Nephron progenitor cell (in vitro differentiated cells): ENCODE data around the gene PXMP2.
"Not testable (repeated sequence)": the region's sequence is repeated elsewhere in the genome, so short reads cannot be mapped to it uniquely, and the experiment has no call there.

Source experiments
- DNase-seq: peaks from one replicate; pipeline ENCODE4 v3.0.0; 2021
- H3K27ac Mint-ChIP-seq: 2 replicates; pipeline ENCODE4 v1.8.0; 2021; ENCODE audit warnings: mild to moderate bottlenecking, moderate library complexity, mixed read lengths
- H3K27me3 Mint-ChIP-seq: 2 replicates; pipeline ENCODE4 v1.8.0; 2021; ENCODE audit warnings: mild to moderate bottlenecking, low read depth, mixed read lengths; ENCODE audit not compliant: poor library complexity
- H3K36me3 Mint-ChIP-seq: 2 replicates; pipeline ENCODE4 v1.8.0; 2021; ENCODE audit warnings: low read depth, mixed read lengths
- H3K4me1 Mint-ChIP-seq: 2 replicates; pipeline ENCODE4 v1.8.0; 2021; ENCODE audit warnings: mixed read lengths
- H3K4me3 Mint-ChIP-seq: 2 replicates; pipeline ENCODE4 v1.8.0; 2021; ENCODE audit warnings: mild to moderate bottlenecking, moderate library complexity, mixed read lengths
- H3K9me3 Mint-ChIP-seq: 2 replicates; pipeline ENCODE4 v1.8.0; 2021; ENCODE audit warnings: mild to moderate bottlenecking, moderate library complexity, mixed read lengths
- TF ChIP-seq, protein P1 (sequence below): fragments of 200-600 bp; sonication (generic); IDR thresholded peaks from 2 replicates; pipeline ENCODE4 v1.5.0; 2021; ENCODE audit warnings: antibody characterized with exemption

The PXMP2 gene

DNA sequence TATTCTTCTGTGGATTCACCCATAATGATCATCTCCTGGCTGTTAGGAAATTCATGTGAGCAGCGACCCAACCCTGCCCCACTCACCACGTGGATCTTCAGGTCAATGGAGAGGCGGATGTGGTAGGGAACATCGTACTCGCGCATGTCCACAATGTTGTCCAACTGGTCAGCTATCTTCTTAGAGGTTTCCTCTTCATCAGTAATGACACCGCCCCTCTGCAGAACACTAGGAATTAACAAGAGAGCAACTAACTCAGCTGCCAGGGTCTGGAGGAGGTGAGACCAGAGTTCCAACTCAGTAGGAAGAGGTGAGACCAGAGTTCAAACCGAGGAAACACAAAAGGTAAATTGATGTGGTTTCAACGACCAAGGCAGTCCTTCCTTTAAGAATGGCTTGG is 9.9 kb upstream of the PXMP2 start:
- TF ChIP-seq, protein P1, sequence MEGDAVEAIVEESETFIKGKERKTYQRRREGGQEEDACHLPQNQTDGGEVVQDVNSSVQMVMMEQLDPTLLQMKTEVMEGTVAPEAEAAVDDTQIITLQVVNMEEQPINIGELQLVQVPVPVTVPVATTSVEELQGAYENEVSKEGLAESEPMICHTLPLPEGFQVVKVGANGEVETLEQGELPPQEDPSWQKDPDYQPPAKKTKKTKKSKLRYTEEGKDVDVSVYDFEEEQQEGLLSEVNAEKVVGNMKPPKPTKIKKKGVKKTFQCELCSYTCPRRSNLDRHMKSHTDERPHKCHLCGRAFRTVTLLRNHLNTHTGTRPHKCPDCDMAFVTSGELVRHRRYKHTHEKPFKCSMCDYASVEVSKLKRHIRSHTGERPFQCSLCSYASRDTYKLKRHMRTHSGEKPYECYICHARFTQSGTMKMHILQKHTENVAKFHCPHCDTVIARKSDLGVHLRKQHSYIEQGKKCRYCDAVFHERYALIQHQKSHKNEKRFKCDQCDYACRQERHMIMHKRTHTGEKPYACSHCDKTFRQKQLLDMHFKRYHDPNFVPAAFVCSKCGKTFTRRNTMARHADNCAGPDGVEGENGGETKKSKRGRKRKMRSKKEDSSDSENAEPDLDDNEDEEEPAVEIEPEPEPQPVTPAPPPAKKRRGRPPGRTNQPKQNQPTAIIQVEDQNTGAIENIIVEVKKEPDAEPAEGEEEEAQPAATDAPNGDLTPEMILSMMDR, result no peak
- DNase-seq, result no peak
- Mint-ChIP-seq H3K4me3 (no peak overlapping the region), H3K9me3 (no peaks in the 10 kb centered on the region), H3K4me1 (no peaks in the 10 kb centered on the region), H3K36me3 (peaks cover 71% of the 10 kb centered on the region), H3K27me3 (no peaks in the 10 kb centered on the region), H3K27ac (no peak overlapping the region)

DNA sequence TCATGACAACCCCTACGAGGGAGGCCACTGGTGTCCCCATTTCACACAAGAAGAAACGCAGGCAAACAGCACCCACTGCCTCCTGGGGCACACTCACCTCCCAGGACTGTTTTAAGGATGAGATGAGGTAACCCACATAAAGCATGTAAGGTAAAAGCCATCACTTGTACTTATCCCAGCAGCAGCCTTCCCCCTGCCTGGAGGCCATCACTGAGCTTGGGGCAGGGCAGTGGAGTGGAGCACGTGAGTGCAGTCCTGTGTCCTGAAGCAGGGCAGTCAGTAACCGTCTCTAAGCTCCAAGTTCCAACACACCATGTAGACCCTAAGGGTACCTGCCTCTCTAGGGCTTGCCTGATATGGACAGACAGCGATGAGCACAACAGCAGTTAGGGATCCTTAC is 2.0 kb upstream of the PXMP2 start:
- H3K27ac Mint-ChIP-seq, result peak overlapping the region; percentile 68
- peak overlapping the region; percentile 75 for H3K4me3 Mint-ChIP-seq
- peaks cover 24% of the 10 kb centered on the region for H3K4me1 Mint-ChIP-seq
- peaks cover 17% of the 10 kb centered on the region for H3K27me3 Mint-ChIP-seq
- peaks cover 44% of the 10 kb centered on the region for H3K36me3 Mint-ChIP-seq
- no peak for DNase-seq
- peaks cover 8% of the 10 kb centered on the region for H3K9me3 Mint-ChIP-seq
- TF ChIP-seq, protein P1, result no peak

DNA sequence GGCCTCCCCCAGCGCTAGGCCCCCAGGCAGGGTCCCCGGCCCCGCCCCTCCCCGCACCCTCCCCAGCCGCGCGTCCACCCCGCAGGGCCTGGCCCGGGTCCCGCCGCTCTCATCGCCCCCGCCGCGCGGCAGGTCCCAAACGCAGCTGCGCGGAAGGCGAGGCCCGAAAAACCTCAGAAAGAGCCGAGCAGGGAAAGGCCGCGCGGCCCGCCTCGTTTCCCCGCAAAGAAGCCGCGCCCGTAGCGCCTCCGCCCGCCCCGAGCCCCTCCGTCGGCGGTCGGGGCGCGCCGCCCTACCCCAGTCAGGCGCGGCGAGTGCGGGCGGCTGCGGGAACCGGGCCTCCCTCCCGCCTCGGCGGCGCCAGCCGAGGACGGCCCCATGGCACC is 569 bp upstream of the PXMP2 start:
- H3K36me3 Mint-ChIP-seq, result peaks cover 31% of the 10 kb centered on the region
- H3K27ac Mint-ChIP-seq, result no peak overlapping the region
- H3K27me3 Mint-ChIP-seq, result peaks cover 17% of the 10 kb centered on the region
- peak overlapping the region; percentile 79 for H3K4me3 Mint-ChIP-seq
- peaks cover 8% of the 10 kb centered on the region for H3K9me3 Mint-ChIP-seq
- H3K4me1 Mint-ChIP-seq, result peaks cover 24% of the 10 kb centered on the region
- DNase-seq, result peak; percentile 72
- TF ChIP-seq, protein P1, result no peak

DNA sequence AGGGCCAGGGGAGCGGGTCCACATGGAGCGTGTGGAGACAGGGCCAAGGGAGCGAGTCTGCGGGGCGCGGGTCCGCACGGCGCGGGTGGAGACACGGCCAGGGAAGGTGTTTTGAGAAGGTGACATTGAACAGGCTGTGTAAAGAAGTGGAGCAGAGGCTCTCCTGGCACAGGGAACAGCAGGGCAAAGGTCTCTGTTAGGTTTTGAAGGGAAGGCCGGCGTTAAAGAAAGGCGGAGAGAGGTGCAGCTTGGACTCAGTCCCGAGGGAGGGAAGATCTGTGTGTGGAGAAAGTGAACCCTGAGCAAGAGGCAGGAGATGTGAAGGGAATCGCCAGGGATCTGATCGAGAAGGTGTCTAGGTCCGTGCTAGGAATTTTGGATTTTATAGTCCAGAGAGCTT is 1.8 kb downstream of the PXMP2 start:
- peaks cover 24% of the 10 kb centered on the region for H3K4me1 Mint-ChIP-seq
- H3K27me3 Mint-ChIP-seq, result peaks cover 17% of the 10 kb centered on the region
- TF ChIP-seq, protein P1, result no peak
- peaks cover 20% of the 10 kb centered on the region for H3K36me3 Mint-ChIP-seq
- H3K27ac Mint-ChIP-seq, result no peak overlapping the region
- no peaks in the 10 kb centered on the region for H3K9me3 Mint-ChIP-seq
- H3K4me3 Mint-ChIP-seq, result peak overlapping the region; percentile 68
- DNase-seq, result no peak

DNA sequence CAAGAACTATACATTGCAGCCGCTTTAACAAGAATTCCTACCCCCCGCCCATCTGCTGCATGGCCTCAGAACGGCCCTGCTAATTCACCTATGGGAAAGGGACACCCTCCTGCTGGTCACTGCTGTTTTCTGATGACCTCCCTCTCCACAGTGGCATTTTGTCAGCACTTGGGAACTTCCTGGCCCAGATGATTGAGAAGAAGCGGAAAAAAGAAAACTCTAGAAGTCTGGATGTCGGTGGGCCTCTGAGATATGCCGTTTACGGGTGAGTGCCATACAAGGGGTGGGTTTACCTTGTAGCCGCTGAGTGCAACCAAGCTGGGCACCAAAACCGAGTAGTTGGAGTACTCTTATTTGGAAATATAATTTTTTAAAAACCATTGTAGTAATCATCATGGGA is 2.7 kb downstream of the PXMP2 start:
- peaks cover 19% of the 10 kb centered on the region for H3K27me3 Mint-ChIP-seq
- H3K36me3 Mint-ChIP-seq, result peaks cover 19% of the 10 kb centered on the region
- peaks cover 23% of the 10 kb centered on the region for H3K4me1 Mint-ChIP-seq
- H3K27ac Mint-ChIP-seq, result no peak overlapping the region
- TF ChIP-seq, protein P1, result no peak
- no peaks in the 10 kb centered on the region for H3K9me3 Mint-ChIP-seq
- peak overlapping the region; percentile 68 for H3K4me3 Mint-ChIP-seq
- no peak for DNase-seq

DNA sequence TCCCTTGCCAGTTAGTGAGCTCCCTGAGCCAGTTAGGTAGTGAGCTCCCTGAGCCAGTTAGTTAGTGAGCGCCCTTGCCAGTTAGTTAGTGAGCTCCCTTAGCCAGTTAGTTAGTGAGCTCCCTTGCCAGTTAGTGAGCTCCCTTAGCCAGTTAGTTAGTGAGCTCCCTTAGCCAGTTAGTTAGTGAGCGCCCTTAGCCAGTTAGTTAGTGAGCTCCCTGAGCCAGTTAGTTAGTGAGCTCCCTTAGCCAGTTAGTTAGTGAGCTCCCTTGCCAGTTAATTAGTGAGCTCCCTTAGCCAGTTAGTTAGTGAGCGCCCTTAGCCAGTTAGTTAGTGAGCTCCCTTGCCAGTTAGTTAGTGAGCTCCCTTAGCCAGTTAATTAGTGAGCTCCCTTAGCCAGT is 4.6 kb downstream of the PXMP2 start:
- H3K27ac Mint-ChIP-seq, H3K4me3 Mint-ChIP-seq, DNase-seq, H3K9me3 Mint-ChIP-seq: not testable (repeated sequence)
- Mint-ChIP-seq H3K36me3 (peaks cover 20% of the 10 kb centered on the region), H3K4me1 (peaks cover 12% of the 10 kb centered on the region), H3K27me3 (peaks cover 20% of the 10 kb centered on the region)

DNA sequence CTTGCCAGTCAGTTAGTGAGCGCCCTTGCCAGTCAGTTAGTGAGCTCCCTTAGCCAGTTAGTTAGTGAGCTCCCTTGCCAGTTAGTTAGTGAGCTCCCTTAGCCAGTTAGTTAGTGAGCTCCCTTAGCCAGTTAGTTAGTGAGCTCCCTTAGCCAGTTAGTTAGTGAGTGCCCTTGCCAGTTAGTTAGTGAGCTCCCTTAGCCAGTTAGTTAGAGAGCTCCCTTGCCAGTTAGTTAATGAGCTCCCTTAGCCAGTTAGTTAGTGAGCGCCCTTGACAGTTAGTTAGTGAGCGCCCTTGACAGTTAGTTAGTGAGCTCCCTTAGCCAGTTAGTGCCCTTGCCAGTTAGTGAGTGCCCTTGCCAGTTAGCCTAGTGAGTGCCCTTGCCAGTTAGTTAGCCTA is 7.5 kb downstream of the PXMP2 start:
- H3K27ac Mint-ChIP-seq, result not testable (repeated sequence)

More for the DNA sequence above, 7.5 kb downstream of the PXMP2 start:
- not testable (repeated sequence) for H3K9me3 Mint-ChIP-seq, H3K4me3 Mint-ChIP-seq, H3K4me1 Mint-ChIP-seq, H3K27me3 Mint-ChIP-seq, DNase-seq
- H3K36me3 Mint-ChIP-seq, result peaks cover 35% of the 10 kb centered on the region
